Measurements from ENCODE around the gene CDR2L. TPM values are rescaled to one million over a fixed set of nuclear protein-coding genes. Genes with fewer than 3 reads are reported as not detected.
A peak's percentile ranks its signal among the peaks of the same experiment; 100 is the strongest.
"Not testable (repeated sequence)": the region's sequence is repeated elsewhere in the genome, so short reads cannot be mapped to it uniquely, and the experiment has no call there.

Gene CDR2L
- polyA plus RNA-seq, 12 donors, result 4.5 to 12.6 (median 7.0) TPM; not detected in 1

- no peak for DNase-seq
Observed at GRCh38 chr17:74979408-74980146, 7.9 kb upstream of the CDR2L start.

- no peak for DNase-seq
Observed at GRCh38 chr17:74981318-74981978, 6.0 kb upstream of the CDR2L start.

- peak; percentile 58 for DNase-seq
Observed at GRCh38 chr17:74981979-74982662, 5.3 kb upstream of the CDR2L start.

GRCh38 chr17:74982663-74983313 lies 4.6 kb upstream of the CDR2L start:
- not testable (repeated sequence) for DNase-seq

GRCh38 chr17:74986206-74986576 lies 1.2 kb upstream of the CDR2L start:
- DNase-seq, result no peak

- peak; percentile 91 for DNase-seq
Observed at GRCh38 chr17:74987909-74988711, 678 bp downstream of the CDR2L start.

- no peak for DNase-seq
Observed at GRCh38 chr17:74990581-74991105, 3.2 kb downstream of the CDR2L start.

GRCh38 chr17:74992223-74992622 lies 4.8 kb downstream of the CDR2L start:
- DNase-seq, result no peak

- DNase-seq, result no peak
Observed at GRCh38 chr17:74994440-74994839, 7.0 kb downstream of the CDR2L start.

GRCh38 chr17:74995847-74996246 lies 8.4 kb downstream of the CDR2L start:
- no peak for DNase-seq

GRCh38 chr17:74998783-74999182 lies 11.4 kb downstream of the CDR2L start:
- no peak for DNase-seq

- no peak for DNase-seq
Observed at GRCh38 chr17:74999523-74999922, 12.1 kb downstream of the CDR2L start.

- no peak for DNase-seq
Observed at GRCh38 chr17:75001915-75002843, 14.7 kb downstream of the CDR2L start.

- DNase-seq, result no peak
Observed at GRCh38 chr17:75003070-75003956, 15.9 kb downstream of the CDR2L start.

- no peak for DNase-seq
Observed at GRCh38 chr17:75003957-75004355, 16.5 kb downstream of the CDR2L start.

- no peak for DNase-seq
Observed at GRCh38 chr17:75004371-75004770, 16.9 kb downstream of the CDR2L start.

- DNase-seq, result no peak
Observed at GRCh38 chr17:75005291-75005690, 17.9 kb downstream of the CDR2L start.

GRCh38 chr17:75006084-75006483 lies 18.7 kb downstream of the CDR2L start:
- not testable (repeated sequence) for DNase-seq

GRCh38 chr17:75006653-75007052 lies 19.2 kb downstream of the CDR2L start:
- no peak for DNase-seq
